ENCODE results near the gene SIRPB2.

- no peak for TF ChIP-seq CTCF (IDR thresholded peaks at IDR 0.05)
- no peak for TF ChIP-seq POLR2A (IDR thresholded peaks at IDR 0.05)
Measured at GRCh38 chr20:1537731-1538058, 46.5 kb upstream of the SIRPB2 start.
